Choroid plexus epithelial cell (primary cell): ENCODE data around the gene TMEFF2.

ENCODE experiments used
- DNase-seq: peaks from one replicate; pipeline ENCODE4 v3.0.0-alpha.2; 2010; ENCODE audit warnings: low read depth
- H3K4me3 ChIP-seq: 2 replicates; pipeline ENCODE4 v1.5.1; 2011; ENCODE audit warnings: low read depth, mild to moderate bottlenecking, control low read depth, low read length, moderate library complexity
- TF ChIP-seq, protein P1 (sequence below): conservative IDR thresholded peaks from 2 replicates; pipeline ENCODE4 v1.5.1; 2011; ENCODE audit warnings: low read depth, mild to moderate bottlenecking, control low read depth, inconsistent platforms, low read length, moderate library complexity

TMEFF2 gene

GRCh38 chr2:192201116-192201515 lies 6.4 kb upstream of the TMEFF2 start:
- no peak for DNase-seq
- H3K4me3 ChIP-seq, result no peak overlapping the region
- TF ChIP-seq, protein P1, sequence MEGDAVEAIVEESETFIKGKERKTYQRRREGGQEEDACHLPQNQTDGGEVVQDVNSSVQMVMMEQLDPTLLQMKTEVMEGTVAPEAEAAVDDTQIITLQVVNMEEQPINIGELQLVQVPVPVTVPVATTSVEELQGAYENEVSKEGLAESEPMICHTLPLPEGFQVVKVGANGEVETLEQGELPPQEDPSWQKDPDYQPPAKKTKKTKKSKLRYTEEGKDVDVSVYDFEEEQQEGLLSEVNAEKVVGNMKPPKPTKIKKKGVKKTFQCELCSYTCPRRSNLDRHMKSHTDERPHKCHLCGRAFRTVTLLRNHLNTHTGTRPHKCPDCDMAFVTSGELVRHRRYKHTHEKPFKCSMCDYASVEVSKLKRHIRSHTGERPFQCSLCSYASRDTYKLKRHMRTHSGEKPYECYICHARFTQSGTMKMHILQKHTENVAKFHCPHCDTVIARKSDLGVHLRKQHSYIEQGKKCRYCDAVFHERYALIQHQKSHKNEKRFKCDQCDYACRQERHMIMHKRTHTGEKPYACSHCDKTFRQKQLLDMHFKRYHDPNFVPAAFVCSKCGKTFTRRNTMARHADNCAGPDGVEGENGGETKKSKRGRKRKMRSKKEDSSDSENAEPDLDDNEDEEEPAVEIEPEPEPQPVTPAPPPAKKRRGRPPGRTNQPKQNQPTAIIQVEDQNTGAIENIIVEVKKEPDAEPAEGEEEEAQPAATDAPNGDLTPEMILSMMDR, result no peak

DNA sequence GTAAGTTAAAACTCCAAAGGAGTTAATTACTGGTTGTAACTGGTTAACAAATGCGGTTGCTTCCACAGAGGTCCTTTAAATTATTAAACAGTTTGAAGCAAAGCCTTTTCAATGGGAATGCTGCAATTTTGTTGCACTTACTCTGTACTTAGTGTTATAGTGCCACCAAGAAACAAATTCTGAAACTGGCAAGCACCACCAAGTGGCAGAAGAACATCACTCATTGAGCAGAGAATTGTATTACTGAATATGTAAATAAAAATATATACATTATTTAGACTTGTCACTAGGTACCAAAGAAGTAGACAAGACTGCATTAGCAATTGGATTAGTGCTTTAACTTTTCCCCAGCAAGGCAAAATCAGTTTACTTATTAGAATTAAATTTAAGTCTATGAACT lies 2.6 kb upstream of the TMEFF2 start:
- no peak overlapping the region for H3K4me3 ChIP-seq
- TF ChIP-seq, protein P1, result peak; percentile 42
- peak; percentile 46 for DNase-seq

DNA sequence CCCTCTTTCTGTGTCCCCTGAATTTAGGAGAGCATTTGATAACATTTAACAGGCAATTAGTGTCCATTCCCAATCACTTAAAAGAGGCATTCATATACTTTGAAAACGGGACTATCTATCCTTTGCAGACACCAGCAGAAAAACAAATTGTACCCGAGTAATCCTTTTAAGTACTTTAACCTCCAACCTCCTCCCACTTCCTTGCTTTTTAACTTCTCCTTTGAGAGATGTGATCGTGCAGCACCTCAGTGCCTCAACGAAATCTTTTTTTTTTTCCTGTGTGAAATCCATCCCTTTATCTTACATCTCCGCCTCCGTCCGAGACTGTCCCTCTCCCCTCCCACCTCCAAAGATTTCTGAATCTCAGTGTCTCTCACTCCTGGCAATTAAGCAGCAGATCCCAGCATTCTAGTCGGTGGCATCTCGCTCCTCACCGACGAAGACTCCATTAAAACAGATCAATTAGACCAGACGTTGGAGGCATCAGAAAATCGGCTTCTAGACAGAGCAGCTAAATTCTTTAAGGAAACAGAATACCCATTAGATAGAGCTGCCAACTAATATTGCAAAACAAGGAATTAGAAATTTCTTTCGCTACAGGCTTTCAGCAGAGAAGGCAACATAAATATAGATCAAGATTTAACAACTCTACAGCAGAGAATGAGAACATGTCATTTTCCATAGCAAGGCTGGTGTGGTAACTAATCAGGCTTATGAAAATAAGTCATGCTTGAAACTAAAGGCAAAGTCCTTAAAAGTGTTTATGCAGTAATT lies 1.9 kb upstream of the TMEFF2 start:
- DNase-seq, result no peak
- TF ChIP-seq, protein P1, result no peak
- peak overlapping the region; percentile 69 for H3K4me3 ChIP-seq

GRCh38 chr2:192195548-192196418 lies 1.1 kb upstream of the TMEFF2 start:
- H3K4me3 ChIP-seq, result peak overlapping the region; percentile 69
- DNase-seq, result peak; percentile 20
- TF ChIP-seq, protein P1, result no peak

DNA sequence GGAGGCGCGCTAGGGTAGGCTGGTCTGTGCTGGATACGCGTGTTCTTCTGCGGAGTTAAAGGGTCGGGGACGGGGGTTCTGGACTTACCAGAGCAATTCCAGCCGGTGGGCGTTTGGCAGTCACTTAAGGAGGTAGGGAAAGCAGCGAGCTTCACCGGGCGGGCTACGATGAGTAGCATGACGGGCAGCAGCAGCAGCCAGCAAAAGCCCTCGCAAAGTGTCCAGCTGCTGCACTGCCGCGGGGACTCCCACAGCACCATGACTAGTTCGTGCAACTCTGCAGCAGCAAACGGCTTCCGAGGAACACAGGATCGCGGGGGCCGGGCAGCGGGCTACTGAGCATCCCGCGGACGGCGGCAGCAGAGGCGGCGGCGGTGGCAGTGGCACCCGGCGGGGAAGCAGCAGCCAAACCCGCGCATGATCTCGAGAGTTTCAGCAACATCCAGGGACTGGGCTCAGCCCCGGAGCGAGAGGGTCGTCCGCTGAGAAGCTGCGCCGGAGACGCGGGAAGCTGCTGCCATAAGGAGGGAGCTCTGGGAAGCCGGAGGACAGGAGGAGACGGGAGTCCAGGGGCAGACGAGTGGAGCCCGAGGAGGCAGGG lies 368 bp downstream of the TMEFF2 start:
- H3K4me3 ChIP-seq, result peak overlapping the region; percentile 69
- peak; percentile 31 for DNase-seq
- TF ChIP-seq, protein P1, result no peak

- TF ChIP-seq, protein P1, result peak; percentile 67
- no peak overlapping the region for H3K4me3 ChIP-seq
- DNase-seq, result peak; percentile 75
Measured at GRCh38 chr2:192190474-192190873, 4.3 kb downstream of the TMEFF2 start.
